GM19328 (cell line): ENCODE results near the gene LRRC32.
"Not testable (repeated sequence)": the region's sequence is repeated elsewhere in the genome, so short reads cannot be mapped to it uniquely, and the experiment has no call there.

Experiments
- ATAC-seq: cut with Tn5 transposase; IDR thresholded peaks from one replicate; pipeline ENCODE4 v1.9.1; 2021; ENCODE audit warnings: mild to moderate bottlenecking, moderate library complexity; ENCODE audit not compliant: unreplicated experiment

The LRRC32 gene

DNA sequence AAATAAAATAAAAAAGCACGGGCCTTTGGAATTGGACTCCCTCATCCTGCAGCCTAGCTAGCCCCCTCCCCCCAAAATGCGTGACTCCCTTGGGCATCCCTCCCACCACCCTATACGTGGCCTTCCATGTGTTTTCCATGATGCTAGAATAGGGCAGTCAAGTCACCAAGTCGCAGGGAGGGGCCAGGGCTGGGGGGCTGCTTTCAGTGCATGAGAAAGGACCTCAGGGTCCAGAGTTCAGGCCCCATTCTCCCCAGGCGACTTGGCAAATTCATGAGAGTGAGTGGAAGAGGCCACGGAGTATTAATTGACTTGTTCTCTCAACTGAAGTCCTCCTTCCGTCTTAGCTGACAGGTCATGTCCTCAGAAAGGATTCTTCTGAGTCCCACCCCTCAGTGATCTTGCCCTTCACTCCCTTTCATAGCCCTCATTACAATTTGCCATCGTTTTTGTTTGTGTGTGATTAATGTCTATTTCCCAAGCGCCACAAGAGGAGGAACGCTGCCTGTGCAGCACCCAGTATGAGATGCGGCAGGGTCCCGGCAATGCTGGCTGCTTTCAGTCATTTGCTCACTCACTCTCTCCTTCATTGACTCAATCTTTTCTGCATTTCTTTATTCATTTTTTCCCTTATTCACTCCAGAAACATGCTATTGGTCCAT is 17.4 kb downstream of the LRRC32 start:
- ATAC-seq = no peak

DNA sequence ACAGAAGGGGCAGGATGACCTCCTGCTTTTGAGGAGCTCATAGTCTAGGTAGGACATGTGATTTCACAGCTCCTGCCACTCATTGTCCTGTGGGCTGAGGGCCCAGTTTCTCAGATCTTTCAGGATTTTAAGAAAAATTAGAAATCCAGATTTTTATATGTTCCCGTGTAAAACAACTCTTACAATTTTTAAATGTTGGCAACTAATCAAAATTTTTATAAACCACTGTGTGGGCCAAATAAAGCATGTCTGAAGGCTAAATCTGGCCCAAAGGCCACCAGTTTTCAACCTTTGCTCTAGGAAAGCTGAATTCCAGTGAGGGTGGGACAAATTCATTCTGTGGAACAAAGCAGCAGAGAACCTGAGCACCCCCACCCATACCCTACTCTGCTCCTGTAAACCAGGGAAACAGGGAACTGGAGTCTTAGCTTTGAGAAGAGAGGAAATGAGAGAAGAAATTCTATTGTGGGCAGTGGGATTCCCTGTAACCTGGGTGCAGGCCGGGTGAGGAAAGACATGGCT is 20.6 kb downstream of the LRRC32 start:
- no peak for ATAC-seq

DNA sequence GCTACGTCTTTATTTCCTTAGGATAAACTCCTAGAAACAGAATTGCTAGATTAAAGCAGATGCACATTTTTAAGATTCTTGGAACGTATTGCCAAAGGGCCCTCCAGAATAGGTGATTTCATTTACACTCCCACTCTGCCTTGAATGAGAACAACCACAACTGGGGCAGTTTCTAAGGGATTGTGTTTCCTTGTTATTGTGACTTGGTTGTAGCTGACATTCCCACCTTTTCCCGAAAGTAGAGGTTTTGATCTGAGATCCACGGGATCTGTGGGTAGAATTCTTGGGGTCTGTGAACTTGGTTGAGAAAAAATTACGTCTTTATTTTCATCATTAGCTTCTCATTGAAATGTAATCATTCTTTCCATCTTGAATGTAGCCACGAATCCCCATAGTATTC is 21.5 kb downstream of the LRRC32 start:
- ATAC-seq = no peak

DNA sequence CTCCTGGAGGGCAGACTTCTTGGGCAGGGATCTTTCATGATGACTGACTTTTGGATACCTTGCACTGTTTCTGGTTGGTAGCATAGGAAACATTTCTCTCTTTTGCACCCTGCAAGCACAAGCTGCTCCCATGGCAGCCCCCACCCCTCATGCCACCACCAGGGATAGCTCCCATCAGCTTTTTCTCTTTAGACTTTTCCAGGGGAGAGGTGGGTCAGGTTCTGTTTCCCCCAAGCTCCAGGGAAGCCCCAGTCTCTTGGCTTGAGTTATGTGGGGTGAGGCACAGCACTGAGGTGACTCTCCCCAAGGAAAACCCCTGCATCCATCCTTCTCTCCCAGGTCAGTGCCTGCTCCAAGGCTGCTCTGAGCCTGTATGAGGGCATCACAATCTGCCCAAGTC is 22.5 kb downstream of the LRRC32 start:
- ATAC-seq = no peak

DNA sequence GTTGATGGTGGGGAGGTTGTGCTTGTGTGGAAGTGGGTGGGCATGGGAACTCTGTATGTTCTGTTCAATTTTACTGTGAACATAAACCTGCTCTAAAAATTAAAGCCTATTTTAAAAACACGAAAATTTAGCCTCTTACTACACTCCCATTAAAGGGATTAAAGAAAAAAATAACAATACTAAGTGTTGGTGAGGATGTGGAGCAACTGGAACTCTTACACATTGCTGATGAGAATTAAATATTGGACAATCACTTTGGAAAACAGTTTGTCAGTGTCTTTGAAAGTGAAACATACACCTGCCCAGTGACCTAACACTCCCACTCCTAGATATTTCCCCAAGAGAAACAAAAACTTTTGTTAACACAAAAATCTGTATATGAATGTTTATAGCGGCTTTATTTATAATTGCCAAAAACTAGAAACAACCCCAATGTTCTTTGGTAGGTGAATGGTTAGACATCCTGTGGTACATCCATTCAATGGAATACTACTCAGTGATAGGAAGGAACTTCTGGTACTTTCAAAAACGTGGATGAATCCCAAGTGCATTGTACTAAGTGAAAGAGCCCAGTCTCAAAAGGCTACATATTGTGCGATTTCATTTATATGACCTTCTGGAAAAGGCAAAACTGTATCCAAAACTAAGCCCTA is 23.5 kb downstream of the LRRC32 start:
- ATAC-seq = no peak

DNA sequence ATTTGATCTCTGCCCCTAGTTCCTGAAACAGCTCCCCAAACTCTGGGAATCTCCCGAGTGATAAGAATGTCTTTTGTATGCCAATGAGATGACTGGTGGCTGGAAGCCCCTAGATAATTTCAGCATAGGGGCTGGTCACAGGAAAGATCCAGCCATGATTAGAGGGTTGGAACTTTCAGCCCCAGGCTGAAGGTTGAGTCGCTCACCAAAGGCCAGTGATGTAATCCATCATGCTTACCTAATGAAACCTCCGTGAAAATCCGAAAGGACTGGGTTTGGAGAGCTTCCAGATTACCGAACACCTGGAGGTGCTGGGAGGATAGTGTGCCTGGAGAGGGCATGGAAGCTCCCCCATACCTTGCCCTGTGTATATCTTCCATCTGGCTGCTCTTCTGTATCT is 26.0 kb downstream of the LRRC32 start:
- no peak for ATAC-seq

DNA sequence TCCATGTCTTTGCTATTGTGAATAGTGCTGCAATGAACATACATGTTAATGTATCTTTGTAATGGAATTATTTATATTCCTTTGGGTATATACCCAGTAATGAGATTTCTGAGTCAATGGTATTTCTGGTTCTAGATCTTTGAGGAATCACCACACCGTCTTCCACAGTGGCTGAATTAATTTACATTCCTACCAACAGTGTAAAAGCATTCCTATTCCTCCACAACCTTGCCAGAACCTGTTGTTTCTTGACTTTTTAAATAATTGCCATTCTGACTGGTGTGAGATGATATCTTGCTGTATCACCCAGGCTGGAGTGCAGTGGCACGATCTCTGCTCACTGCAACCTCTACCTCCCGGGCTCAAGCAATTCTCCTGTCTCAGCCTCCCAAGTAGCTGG is 26.8 kb downstream of the LRRC32 start:
- ATAC-seq = not testable (repeated sequence)

DNA sequence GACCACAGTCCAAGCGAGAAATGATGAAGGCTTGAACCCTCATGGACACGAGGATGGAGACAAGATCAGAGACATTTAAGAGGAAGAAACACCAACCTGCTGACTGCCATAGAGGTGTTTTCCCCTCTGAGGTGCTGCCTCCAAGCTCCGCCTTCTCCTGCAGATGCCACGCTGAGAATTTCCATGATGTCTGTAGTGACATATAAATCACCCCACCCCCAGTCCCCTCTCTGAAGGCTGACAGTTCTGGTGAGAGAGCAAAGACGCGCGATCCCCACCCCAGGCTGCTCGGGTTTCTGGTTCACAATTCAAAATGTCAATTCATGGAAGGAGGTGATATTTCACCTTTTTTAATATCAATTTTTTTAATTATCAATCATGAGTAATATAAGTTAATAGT is 28.2 kb downstream of the LRRC32 start:
- ATAC-seq = no peak

DNA sequence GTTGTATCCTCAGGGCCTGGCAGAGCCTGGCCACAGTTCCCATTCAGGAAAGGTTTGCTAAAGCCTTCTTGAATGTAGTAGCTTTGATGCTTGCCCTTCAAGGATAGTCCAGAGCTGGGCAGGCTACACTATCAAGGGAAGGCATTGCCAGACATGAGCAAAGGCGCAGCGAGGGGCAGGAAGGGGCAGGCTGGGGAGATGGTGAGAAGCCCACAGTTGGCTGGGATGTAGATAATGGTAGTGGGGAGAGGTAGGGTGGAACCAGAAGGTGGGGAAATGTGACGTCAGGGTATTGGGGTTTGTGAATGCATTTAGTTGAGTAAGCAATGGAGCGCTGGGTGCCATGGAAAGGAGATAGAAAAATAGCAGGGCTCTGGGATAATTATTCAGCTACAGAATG is 28.6 kb downstream of the LRRC32 start:
- ATAC-seq = no peak

DNA sequence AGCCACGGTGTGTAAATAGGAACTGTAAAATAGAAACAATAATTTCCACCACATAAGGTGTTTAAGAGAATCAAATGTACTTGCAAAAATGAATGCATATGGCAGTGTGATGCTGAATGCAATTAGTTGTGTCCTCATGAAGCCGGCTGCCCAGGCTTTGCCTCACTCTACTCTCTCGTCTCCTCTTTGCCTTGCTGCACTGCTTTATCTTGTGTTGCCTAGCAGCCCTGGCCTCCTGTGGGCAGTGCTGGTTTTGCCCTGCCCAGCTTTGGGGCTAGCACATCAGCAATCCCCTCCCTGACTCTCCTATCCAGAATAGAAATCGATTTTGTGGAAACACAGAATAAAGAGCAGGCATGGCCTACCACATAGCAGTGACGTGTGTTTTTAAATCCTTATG is 30.0 kb downstream of the LRRC32 start:
- ATAC-seq = no peak

DNA sequence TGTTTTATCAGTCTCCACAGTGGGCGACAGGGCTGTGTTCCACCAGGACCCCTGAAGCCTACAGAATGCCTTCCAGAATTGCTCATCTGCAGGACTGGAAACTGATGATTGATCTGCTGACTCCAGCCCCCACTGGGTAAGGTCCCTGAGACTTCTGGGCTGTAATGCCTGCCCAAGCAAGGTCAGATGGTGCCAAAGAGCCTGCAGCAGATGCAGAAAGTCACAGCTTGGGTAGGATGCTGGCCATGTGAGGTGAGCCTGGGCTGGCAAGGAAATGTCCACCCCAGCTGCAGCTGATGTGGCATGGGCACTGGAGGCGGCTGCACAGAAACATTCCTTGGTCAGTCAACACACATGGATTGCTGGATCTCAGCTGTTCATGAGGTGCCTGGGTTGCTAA is 30.9 kb downstream of the LRRC32 start:
- ATAC-seq = no peak

DNA sequence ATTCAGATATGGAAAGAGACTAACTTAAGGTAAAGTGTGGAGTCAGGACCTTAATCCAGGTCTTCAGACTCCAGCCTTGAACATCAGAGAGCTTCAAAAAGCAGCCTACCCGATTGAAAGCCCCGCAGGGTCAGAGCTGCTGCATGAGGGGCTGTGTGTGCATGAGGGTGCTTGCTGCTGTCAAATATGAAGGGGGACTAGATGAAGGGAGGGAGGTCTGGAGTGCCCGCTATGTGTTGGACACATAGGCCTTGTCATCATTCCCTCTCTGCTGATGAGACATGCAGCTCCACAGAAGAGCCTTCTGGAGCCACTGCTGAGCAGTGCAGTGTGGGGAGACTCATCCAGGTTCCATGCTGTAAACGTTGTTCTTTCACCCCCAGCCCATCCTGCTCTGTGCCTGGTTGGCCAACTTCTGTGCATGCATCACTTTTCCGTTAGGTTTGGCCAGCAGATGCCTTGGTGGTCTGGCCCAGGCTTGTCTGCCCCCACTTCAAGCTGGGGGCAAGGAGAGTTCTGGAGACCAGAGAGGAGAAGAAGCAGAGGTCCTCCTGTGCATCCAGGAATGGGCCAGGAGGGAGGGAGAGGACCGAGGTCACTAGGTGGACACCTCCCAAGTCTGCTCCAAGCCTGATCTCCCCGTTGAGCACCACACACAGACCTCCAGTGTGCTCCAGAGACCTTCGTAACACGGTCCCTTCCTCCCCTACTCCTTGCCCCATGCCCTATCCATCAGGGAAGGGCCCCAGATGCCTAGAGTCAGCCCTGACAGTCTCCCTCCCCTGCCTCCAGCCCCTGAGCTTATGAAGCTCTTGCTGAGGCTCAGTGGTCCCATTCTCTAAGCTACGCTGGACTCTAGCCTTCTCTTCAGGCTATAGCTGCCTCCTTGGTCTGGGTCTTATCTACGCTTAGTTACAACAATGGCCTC is 32.0 kb downstream of the LRRC32 start:
- no peak for ATAC-seq

DNA sequence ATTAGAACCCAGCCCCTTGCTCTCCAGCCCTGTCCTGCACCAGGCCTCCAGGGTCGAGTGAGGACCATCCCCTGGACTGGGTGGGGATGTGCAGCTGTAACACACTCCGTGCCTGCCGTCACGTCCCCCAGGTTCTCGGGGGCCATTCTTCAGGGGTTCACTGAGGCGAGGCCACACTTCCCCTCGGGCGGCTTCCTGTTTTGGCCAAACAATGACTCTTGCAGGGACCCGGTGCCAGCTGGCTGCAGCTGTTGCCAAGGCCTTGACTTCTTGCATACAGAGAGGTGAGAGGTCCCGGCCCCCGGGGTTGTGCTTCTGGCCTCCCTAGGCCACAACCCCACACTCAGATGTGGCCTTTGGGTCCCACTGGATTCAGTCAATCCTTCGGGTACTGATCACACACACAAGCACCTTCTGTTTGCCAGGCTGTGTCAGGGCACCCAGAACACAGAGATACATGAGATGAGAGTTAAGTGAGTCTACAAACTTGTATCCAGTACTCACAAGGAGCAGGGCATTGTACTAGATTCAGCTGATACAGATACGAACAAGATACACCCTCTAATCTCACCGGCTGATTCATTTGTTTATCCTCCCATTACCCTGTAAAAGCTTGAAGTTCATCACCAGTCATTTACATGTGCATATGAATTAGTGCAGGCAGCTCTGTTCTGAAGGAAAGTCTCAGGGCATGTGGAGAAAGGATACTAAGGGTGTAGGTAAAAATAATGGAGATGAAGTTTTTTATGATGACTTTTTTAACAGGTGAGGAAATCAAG is 32.9 kb downstream of the LRRC32 start:
- peak; percentile 61 for ATAC-seq

DNA sequence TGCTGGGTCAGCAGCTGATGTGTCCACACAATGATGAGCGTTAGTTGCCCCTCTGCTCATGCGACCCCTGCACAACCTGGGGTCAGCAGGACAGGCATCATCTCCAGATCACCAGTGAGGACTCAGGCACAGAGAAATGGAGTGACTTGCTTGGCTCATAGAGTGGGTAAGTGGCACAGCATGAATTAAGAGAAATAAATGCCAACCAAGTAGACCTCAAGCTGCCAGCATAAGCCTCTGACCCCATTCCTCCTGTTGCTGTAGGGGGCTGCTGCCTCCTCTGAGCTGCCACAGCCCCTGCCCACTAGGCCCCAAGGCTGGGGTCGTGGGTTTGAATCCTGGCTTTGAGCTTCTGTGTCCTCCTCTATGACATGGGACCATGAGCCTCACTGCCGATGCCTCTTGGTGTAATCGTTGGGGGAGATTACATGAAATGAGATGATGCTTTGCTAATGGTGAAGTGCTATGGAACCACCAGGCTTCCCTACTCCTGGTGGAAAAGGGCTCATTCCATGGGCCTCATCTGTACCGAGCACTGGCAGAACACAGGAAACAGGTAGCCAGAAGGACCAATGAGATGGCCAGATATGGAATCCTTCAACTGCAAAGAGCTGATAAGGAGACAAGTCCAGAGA is 33.6 kb downstream of the LRRC32 start:
- no peak for ATAC-seq

DNA sequence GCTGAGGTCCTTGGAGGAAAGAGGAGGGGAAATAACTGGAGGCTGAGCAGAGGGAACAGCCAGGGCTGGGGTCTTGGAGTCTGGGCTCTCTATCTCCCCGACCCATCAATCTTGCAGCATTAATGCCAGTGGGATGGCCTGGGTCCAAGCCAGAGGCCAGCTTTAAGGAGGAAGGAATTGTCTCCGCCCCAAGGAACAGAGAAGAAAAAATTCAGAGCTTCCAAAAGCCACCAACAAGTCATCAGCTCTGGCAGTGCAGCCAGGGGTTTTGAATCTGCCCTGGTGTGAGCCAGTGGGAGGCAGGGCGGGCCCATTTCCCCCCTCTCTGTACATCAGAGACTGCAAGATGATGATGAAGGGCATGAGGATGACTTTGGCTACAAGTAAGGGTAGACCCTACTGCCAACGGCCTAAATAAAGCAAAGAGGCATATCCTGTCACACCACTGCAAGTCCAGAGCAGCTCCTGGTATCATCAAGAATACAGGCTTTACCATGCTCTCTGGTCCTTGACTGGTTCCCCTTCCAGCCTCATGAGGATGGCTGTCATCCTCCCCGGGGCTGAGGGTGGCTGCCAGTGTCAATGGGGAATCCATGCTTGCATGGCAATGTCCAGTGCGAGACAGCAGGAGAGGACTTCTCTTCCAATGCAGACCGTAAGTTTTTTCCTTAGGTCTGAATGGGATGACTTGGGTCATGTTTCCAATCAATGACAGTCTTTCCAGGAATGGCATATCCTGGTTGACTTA is 34.4 kb downstream of the LRRC32 start:
- no peak for ATAC-seq

DNA sequence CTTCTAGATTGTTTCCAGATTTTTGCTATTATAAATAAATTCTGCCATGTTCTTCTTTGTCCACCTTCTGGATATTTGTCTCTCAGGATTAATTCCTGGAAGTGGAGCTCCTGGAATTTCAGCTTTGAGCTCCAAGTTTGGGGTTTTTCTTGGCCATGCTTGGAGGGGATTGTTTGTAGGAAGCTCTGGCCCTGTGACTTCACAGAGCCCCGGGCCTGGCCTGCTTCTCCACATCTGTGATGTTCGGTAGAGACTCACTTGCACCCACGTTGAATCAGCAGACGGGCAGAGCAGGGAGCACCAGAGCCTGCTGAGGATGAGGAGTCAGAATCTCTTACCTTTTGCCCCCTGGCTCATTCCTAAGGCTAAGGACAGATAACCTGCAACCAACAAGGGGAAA is 35.7 kb downstream of the LRRC32 start:
- no peak for ATAC-seq

DNA sequence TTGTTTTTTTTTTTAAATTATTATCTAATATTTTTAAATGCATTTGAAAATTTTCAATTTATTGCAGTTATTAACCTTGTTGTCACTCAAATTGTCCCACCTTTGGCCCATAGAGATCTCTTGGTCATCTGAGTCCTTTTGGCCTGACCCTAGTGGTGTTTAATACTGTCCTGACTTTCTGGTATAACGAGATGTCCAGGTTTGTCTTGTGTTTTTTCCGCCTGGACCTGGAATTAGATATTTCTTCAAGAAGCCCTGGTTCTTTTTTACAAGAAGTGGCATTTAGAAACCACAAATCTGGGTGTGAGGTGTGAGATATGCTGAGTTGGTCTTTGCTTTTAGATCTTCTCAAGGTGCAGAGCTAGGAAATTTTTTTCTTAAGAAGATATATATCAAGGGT is 38.1 kb downstream of the LRRC32 start:
- ATAC-seq = no peak

DNA sequence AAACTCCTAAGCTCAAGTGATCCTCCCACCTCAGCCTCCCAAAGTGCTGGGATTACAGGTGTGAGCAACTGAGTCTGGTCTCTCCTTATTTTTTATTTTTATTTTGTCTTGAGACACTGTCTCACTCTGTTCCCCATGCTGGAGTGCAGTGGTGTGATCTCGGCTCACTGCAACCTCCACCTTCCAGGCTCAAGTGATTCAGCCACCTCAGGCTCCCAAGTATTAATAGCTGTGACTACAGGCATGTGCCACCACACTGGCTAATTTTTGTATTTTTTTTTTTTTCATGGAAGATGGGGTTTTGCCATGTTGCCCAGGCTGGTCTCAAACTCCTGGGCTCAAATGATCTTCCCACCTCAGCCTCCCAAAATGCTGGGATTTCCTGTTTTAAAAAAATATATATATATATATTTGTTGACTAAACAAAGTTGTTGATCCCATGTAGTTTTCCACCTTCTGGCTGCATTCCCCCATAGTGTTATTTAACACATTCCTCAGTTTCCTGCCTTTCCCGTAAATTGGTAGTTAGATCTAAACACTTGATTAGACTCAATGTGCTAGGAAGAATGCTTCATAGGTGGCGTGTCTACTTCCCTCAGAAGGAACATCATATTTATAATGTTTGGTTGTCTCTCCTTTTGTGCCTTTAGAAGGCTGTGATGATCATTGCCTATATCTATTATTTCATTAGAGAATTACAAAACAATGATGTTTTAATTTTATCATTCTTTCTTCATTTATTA is 38.8 kb downstream of the LRRC32 start:
- ATAC-seq = no peak
